Chondrocyte (in vitro differentiated cells): Measurements from ENCODE around the gene NDUFAB1. TPM values are rescaled to one million over a fixed set of nuclear protein-coding genes. Genes with fewer than 3 reads are reported as not detected.
"Not testable (repeated sequence)": the region's sequence is repeated elsewhere in the genome, so short reads cannot be mapped to it uniquely, and the experiment has no call there.

ENCODE experiments used
- DNase-seq: peaks from one replicate; pipeline ENCODE4 v3.0.0; 2021; ENCODE audit warnings: mixed read lengths, low spot score
- H3K27ac Mint-ChIP-seq: one replicate; pipeline ENCODE4 v1.8.0; 2021; ENCODE audit warnings: mild to moderate bottlenecking, moderate library complexity, mixed read lengths; ENCODE audit not compliant: unreplicated experiment
- H3K27me3 Mint-ChIP-seq: 2 replicates; pipeline ENCODE4 v1.8.0; 2021; ENCODE audit warnings: low read depth, mixed read lengths
- H3K36me3 Mint-ChIP-seq: 2 replicates; pipeline ENCODE4 v1.8.0; 2021; ENCODE audit warnings: low read depth, mixed read lengths
- H3K4me1 Mint-ChIP-seq: 2 replicates; pipeline ENCODE4 v1.8.0; 2021; ENCODE audit warnings: low read depth, mild to moderate bottlenecking, mixed read lengths
- H3K4me3 Mint-ChIP-seq: one replicate; pipeline ENCODE4 v1.8.0; 2021; ENCODE audit warnings: mild to moderate bottlenecking, moderate library complexity, mixed read lengths; ENCODE audit not compliant: unreplicated experiment
- H3K9me3 Mint-ChIP-seq: 2 replicates; pipeline ENCODE4 v1.8.0; 2021; ENCODE audit warnings: low read depth, mixed read lengths
- CTCF ChIP-seq: fragments of 200-600 bp; sonication (generic); IDR thresholded peaks from 2 replicates; pipeline ENCODE4 v1.5.0; 2021; ENCODE audit warnings: antibody characterized with exemption, mild to moderate bottlenecking, moderate library complexity
- total RNA-seq: library from RNA; stranded (reverse); gene quantifications from 3 replicates; pipeline ENCODE4 v1.2.1, GENCODE V29; 2021

The NDUFAB1 gene
- total RNA-seq, 1 donor from 2014 or later = 62.5 TPM

GRCh38 chr16:23634461-23635036, 38.4 kb upstream of the NDUFAB1 start:
- Mint-ChIP-seq H3K4me1 (peaks cover 3% of the 10 kb centered on the region), H3K36me3 (peaks cover 10% of the 10 kb centered on the region), H3K9me3 (no peaks in the 10 kb centered on the region), H3K27ac (no peak overlapping the region), H3K27me3 (no peaks in the 10 kb centered on the region), H3K4me3 (no peak overlapping the region)
- DNase-seq = no peak
- TF ChIP-seq CTCF = no peak

GRCh38 chr16:23631874-23632273, 35.8 kb upstream of the NDUFAB1 start:
- H3K9me3 Mint-ChIP-seq, DNase-seq, H3K27me3 Mint-ChIP-seq, H3K27ac Mint-ChIP-seq, H3K4me3 Mint-ChIP-seq, H3K4me1 Mint-ChIP-seq: not testable (repeated sequence)
- H3K36me3 Mint-ChIP-seq = peaks cover 14% of the 10 kb centered on the region

GRCh38 chr16:23629516-23629915, 33.4 kb upstream of the NDUFAB1 start:
- Mint-ChIP-seq H3K4me3 (no peak overlapping the region), H3K27ac (no peak overlapping the region), H3K9me3 (no peaks in the 10 kb centered on the region), H3K4me1 (no peaks in the 10 kb centered on the region), H3K36me3 (peaks cover 16% of the 10 kb centered on the region), H3K27me3 (no peaks in the 10 kb centered on the region)
- DNase-seq = no peak
- TF ChIP-seq CTCF = no peak

- DNase-seq = no peak
- Mint-ChIP-seq H3K27ac (no peak overlapping the region), H3K4me3 (no peak overlapping the region), H3K9me3 (no peaks in the 10 kb centered on the region), H3K4me1 (no peaks in the 10 kb centered on the region), H3K36me3 (peaks cover 23% of the 10 kb centered on the region), H3K27me3 (no peaks in the 10 kb centered on the region)
- no peak for TF ChIP-seq CTCF
Observed at GRCh38 chr16:23624092-23624491, 28.0 kb upstream of the NDUFAB1 start.

- H3K4me1 Mint-ChIP-seq = no peaks in the 10 kb centered on the region
- H3K27me3 Mint-ChIP-seq = no peaks in the 10 kb centered on the region
- H3K27ac Mint-ChIP-seq = no peak overlapping the region
- H3K9me3 Mint-ChIP-seq = no peaks in the 10 kb centered on the region
- H3K36me3 Mint-ChIP-seq = peaks cover 19% of the 10 kb centered on the region
- no peak for TF ChIP-seq CTCF
- no peak overlapping the region for H3K4me3 Mint-ChIP-seq
- DNase-seq = no peak
Observed at GRCh38 chr16:23615805-23616204, 19.7 kb upstream of the NDUFAB1 start.

- Mint-ChIP-seq H3K27me3 (no peaks in the 10 kb centered on the region), H3K36me3 (peaks cover 14% of the 10 kb centered on the region), H3K4me1 (peaks cover 8% of the 10 kb centered on the region), H3K9me3 (no peaks in the 10 kb centered on the region), H3K4me3 (no peak overlapping the region), H3K27ac (no peak overlapping the region)
- no peak for TF ChIP-seq CTCF
- no peak for DNase-seq
Observed at GRCh38 chr16:23611936-23612335, 15.8 kb upstream of the NDUFAB1 start.

- not testable (repeated sequence) for DNase-seq, H3K27ac Mint-ChIP-seq, H3K9me3 Mint-ChIP-seq, H3K4me1 Mint-ChIP-seq, H3K27me3 Mint-ChIP-seq, H3K4me3 Mint-ChIP-seq
- peaks cover 13% of the 10 kb centered on the region for H3K36me3 Mint-ChIP-seq
Observed at GRCh38 chr16:23610905-23611304, 14.8 kb upstream of the NDUFAB1 start.
